ENCODE measurements around the gene TOR2A.

The TOR2A gene

DNA sequence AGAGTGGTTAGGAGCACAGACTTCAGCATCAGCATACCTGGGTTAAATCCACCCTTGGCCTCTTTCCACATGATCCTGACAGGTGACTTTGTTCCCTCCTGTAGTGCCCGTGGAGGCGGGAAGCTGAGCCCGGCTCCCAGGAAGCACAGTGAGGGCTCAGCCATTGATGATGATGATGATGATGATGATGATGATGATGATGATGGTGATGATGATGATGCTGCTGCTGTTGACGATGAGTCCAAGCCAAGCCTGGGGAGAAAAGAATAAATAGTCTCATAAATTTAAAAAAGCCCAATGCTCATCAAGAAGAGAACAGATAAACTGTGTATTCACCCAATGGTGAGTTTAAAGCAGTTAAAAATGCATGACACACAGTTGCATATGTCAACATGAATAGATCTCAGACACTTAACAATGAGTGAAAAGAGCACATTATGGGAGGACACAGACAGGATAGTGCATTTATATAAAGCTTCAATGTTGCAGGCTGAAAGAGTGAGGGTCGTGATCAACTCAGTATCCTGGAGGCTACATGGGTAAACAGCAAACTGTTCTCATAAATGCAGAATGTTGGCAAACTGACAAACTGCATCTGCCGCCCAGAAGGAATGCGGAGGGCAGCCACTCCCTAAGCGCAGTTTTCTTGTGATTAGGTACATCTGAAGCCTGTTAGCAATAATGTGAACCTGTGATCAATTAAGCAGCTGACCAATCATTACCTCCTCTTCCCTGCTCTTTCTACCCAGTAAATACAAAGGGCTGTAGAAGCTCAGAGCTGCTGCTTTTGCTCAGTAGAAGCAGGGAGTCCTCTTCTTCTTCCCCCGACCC lies 40.0 kb downstream of the TOR2A start:
- DNase-seq: no peak

- no peak for DNase-seq
Measured at GRCh38 chr9:127693697-127694096, 41.4 kb downstream of the TOR2A start.

- DNase-seq: no peak
Measured at GRCh38 chr9:127693143-127693542, 42.0 kb downstream of the TOR2A start.

DNA sequence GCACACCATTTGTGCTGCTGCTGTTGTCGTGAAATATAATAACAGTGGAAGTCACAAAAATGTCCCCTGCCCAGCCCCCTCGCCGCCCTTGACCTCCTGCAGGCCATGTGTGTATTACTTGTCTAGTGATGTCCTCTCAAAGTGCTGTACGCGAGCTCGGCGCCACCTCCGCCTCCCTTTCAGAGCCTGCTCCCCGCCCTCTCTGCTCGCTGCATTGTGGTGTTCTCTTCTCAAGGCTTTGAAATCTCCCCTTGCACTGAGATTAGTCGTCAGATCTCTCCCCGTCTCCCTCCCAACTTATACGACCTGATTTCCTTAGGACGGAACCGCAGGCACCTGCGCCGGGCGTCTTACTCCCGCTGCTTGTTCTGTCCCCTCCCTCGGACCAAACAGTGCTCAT lies 43.0 kb downstream of the TOR2A start:
- no peak for DNase-seq

DNA sequence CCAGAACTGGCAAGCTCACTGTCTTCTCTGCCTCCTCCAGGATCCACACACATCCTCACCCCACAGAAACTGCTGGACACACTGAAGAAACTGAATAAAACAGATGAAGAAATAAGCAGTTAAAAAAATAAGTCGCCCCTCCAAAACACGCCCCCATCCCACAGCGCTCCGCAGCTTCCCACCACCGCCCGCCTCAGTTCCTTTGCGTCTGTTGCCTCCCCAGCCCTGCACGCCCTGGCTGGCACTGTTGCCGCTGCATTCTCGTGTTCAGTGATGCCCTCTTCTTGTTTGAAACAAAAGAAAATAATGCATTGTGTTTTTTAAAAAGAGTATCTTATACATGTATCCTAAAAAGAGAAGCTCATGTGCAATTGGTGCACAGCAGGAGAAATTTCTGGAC lies 44.4 kb downstream of the TOR2A start:
- DNase-seq: no peak

DNA sequence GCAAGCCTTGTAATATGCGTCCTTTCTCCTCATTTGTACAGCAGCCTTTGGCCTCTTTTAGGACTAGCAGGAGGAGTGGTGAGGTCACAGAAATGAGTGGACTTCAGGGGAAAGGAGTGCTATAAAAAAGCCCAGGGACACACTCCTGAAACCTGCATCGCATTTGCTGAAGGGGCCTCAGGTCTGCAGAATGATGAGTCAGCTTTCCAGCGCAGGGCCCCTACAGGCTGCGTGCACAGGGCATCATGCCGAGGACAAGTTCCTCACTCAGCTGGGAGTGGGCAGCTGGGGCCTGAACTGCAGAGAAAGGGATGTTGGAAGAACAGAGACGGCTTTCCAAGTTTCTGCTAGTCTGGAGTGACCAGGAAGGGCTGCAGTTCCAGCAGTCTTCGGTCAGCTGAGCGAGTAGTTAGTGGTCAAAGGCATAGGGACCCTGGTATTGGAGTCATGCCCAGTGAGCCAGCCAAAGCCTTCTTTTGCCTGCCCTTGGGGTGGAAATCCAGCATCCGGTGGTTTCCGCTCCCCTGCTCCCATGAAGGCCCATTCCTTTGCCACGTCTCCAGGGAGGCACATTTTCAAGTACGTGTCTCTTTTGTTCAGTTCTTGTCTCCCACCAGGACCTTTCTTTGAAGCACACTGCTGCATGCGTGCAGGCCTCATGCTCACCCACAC lies 45.6 kb downstream of the TOR2A start:
- DNase-seq: no peak

GRCh38 chr9:127686461-127687393 lies 48.4 kb downstream of the TOR2A start:
- DNase-seq: no peak

DNA sequence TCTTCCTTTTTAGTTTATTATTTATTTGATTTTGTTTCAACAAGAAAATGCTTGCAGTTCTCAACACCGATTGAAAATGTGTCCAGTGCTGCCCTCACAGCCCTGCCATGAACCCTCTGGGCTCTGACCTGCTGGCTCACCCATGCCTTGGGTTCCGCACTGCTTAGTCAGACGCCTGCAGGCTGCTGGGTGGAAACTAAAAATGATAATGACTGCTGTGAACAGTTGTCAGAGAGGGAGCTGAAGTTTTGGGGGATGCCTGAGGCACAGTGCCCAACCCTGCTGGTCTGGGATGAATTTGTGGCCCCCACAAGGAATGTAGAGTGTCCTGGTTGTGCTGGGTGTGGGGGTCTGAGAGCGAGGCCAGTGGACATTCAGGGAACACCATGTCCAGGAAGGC lies 50.5 kb downstream of the TOR2A start:
- DNase-seq: no peak

DNA sequence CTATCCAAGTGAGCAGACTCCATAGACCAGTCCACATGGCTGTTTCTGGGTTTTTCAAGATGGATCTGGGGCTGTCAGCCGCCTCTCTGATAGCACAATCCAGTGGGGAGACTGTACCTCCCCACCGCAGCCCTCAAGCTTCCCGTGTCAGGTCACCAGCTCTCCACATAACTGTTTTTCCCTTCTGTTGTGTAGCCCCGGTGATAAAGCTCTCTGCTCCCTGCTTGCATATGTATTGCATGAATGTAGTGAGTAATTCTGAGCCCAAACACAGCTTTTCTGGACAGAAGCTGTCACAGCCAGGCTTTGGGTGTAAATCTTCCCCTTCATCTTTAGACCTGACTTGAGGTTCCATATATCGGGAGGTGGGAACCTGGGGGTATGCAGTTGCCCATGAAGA lies 51.4 kb downstream of the TOR2A start:
- DNase-seq: no peak

DNA sequence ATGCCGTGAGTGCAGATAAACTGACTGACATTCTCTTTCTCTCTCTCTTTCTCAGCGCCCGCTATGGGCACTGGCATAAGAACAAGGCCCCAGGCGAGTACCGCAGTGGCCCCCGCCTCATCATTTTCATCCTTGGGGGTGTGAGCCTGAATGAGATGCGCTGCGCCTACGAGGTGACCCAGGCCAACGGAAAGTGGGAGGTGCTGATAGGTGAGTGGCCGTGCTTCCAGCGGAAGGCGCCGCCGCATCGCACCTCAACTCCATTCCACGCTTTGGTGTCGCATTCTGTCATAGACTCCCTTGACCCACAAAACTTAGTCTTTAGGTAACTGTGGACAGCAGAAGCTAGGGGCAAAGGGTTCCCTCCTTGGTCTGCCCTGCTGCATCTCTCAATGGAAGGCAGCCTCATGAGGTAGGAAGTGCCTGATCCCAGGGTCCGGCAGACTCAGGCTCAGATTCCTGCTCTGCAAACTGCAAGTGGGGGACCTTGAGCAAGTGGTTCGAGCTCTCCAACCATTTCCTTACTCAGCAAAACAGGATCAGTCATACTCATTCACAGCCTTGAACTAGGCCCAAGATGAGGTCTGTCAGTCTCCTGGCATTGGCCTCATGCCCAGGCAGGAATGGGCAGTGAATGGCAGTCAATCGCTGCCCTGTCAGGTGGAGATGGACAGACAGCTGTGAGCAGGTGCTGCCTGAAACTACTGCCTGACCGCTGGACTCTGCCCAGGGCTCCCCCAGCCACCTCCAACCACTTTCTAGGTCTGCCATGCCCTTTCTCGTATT lies 52.5 kb downstream of the TOR2A start:
- DNase-seq: no peak

Data from activated CD4-positive, alpha-beta T cell treated with anti-CD3 and anti-CD28 coated beads, Interleukin-2, amount 50 U/mL, for 4 hours (primary cell).